ENCODE measurements around the gene INSRR.
A peak's percentile ranks its signal among the peaks of the same experiment; 100 is the strongest.

Gene INSRR

DNA sequence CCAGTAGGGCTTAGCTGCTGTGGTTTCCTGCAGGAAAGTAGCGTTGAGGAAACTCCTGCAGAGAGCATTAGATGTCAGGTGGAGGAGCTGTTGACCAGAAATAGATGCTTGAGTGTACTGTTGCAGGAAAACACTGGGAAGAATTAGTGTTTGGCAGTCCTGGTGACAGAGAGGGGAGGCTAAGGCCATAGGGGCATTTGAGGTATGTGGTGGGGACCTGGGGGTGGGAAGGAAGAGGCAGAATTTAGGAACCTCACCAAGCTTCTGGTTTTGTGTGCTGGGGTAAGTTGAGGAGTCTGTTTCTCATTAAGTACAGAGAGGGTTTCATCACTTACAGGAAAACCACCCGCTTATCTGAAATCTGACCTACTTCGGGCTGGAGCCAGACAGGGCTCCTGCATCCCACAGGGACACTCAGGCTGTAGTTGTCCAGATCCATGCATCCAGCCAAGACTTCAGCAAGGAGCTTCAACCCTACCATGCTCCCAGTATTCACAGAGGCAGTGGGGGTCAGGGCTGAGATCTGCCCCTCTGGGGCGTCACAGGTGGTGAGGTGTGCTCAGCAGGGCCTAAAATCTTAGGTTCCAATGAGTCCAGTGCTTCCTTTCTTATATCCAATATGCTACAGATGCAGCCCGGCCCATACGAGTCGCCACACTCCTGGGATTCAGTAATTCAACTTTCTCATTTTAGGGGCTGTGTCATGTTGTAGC, 57.4 kb downstream of the INSRR start:
- intact Hi-C loops (cut with micrococcal nuclease) = no loop called here
- H3K9me3 Mint-ChIP-seq = no peaks in the 10 kb centered on the region
- peak overlapping the region; percentile 4 for H3K27ac Mint-ChIP-seq
- H3K36me3 Mint-ChIP-seq (ENCODE audit: low read depth) = peaks cover 56% of the 10 kb centered on the region
- no peaks in the 10 kb centered on the region for H3K27me3 Mint-ChIP-seq
- H3K4me3 Mint-ChIP-seq = no peak overlapping the region
- H3K4me1 Mint-ChIP-seq (ENCODE audit: low read depth) = peaks cover 45% of the 10 kb centered on the region

- H3K27ac Mint-ChIP-seq = no peak overlapping the region
- intact Hi-C loops (cut with micrococcal nuclease) = loop anchor here (1.0 to 5.0 kb wide), 3 partner anchors 63 to 130 kb away; partner anchors contain the start of gene NTRK1
- no peak overlapping the region for H3K4me3 Mint-ChIP-seq
- H3K36me3 Mint-ChIP-seq (ENCODE audit: low read depth) = peaks cover 96% of the 10 kb centered on the region
- H3K9me3 Mint-ChIP-seq = no peaks in the 10 kb centered on the region
- H3K27me3 Mint-ChIP-seq = no peaks in the 10 kb centered on the region
- peaks cover 14% of the 10 kb centered on the region for H3K4me1 Mint-ChIP-seq (ENCODE audit: low read depth)
These were observed 61.6 kb downstream of the INSRR start for GRCh38 chr1:156797212-156797871.

DNA sequence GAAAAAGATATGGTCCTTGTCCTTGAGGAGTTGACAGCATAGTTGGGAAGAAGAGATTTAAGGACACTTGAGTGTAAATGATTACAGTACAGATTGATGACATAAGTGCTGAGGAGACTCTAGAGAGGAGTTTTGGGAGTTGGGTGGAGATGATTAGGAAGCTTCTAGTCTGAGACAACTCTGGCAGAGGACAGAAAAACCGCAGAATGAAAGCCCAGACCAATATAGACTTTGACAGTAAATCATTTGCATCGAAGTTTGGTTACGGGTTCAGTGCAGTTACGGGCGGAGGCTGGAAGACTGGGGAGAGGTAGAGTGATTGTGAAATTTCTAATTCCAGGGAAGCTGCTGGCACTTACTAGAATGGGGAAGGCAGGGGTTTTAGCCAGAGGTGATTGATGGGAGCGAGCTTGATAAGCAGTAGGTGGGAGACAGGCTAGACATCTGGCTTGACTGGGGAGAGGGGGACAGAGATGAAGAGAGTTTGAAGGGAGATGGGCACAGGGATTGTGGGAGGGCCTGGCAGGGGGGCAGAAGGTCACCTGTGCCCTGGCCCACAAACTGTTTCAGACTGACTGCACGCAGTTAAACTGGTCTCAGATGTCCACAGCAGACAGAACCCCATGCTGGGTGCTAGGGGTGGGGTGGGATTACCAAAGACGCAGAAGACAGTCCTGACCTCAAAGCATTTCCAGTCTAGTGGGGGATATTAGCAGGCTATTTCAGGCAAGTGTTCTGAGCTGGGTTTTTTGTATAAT, 62.4 kb downstream of the INSRR start:
- peaks cover 13% of the 10 kb centered on the region for H3K4me1 Mint-ChIP-seq (ENCODE audit: low read depth)
- no peak overlapping the region for H3K27ac Mint-ChIP-seq
- peaks cover 96% of the 10 kb centered on the region for H3K36me3 Mint-ChIP-seq (ENCODE audit: low read depth)
- intact Hi-C loops (cut with micrococcal nuclease) = loop anchor here (1.0 to 5.0 kb wide), 3 partner anchors 64 to 131 kb away; partner anchors contain the start of gene NTRK1
- no peaks in the 10 kb centered on the region for H3K27me3 Mint-ChIP-seq
- no peaks in the 10 kb centered on the region for H3K9me3 Mint-ChIP-seq
- H3K4me3 Mint-ChIP-seq = no peak overlapping the region

- no peaks in the 10 kb centered on the region for H3K9me3 Mint-ChIP-seq
- H3K4me3 Mint-ChIP-seq = no peak overlapping the region
- H3K4me1 Mint-ChIP-seq (ENCODE audit: low read depth) = peaks cover 8% of the 10 kb centered on the region
- no peaks in the 10 kb centered on the region for H3K27me3 Mint-ChIP-seq
- intact Hi-C loops (cut with micrococcal nuclease) = loop anchor here (2.0 to 5.0 kb wide), 2 partner anchors 65 to 132 kb away; partner anchors contain the start of gene NTRK1
- no peak overlapping the region for H3K27ac Mint-ChIP-seq
- H3K36me3 Mint-ChIP-seq (ENCODE audit: low read depth) = peaks cover 96% of the 10 kb centered on the region
These were observed 63.1 kb downstream of the INSRR start for GRCh38 chr1:156795787-156796186.

GRCh38 chr1:156795374-156795733, 63.6 kb downstream of the INSRR start:
- intact Hi-C loops (cut with micrococcal nuclease) = loop anchor here (5.0 kb wide), 1 partner anchor 132 kb away; no protein-coding TSS in a partner anchor
- H3K27ac Mint-ChIP-seq = no peak overlapping the region
- H3K9me3 Mint-ChIP-seq = no peaks in the 10 kb centered on the region
- H3K4me3 Mint-ChIP-seq = no peak overlapping the region
- peaks cover 94% of the 10 kb centered on the region for H3K36me3 Mint-ChIP-seq (ENCODE audit: low read depth)
- no peaks in the 10 kb centered on the region for H3K27me3 Mint-ChIP-seq
- peaks cover 8% of the 10 kb centered on the region for H3K4me1 Mint-ChIP-seq (ENCODE audit: low read depth)

- no peaks in the 10 kb centered on the region for H3K27me3 Mint-ChIP-seq
- H3K4me1 Mint-ChIP-seq (ENCODE audit: low read depth) = peaks cover 13% of the 10 kb centered on the region
- no peak overlapping the region for H3K4me3 Mint-ChIP-seq
- peaks cover 94% of the 10 kb centered on the region for H3K36me3 Mint-ChIP-seq (ENCODE audit: low read depth)
- no peaks in the 10 kb centered on the region for H3K9me3 Mint-ChIP-seq
- intact Hi-C loops (cut with micrococcal nuclease) = loop anchor here (5.0 kb wide), 1 partner anchor 133 kb away; no protein-coding TSS in a partner anchor
- no peak overlapping the region for H3K27ac Mint-ChIP-seq
These were observed 64.2 kb downstream of the INSRR start for GRCh38 chr1:156794506-156795373.

Measured in dendritic cell treated with granulocyte-macrophage colony-stimulating factor and Interleukin-4, amounts not matched to agents 40 ng/mL and 50 ng/mL, for 4 days (primary cell).